ENCODE data around the gene CYP17A1.

The CYP17A1 gene

DNA sequence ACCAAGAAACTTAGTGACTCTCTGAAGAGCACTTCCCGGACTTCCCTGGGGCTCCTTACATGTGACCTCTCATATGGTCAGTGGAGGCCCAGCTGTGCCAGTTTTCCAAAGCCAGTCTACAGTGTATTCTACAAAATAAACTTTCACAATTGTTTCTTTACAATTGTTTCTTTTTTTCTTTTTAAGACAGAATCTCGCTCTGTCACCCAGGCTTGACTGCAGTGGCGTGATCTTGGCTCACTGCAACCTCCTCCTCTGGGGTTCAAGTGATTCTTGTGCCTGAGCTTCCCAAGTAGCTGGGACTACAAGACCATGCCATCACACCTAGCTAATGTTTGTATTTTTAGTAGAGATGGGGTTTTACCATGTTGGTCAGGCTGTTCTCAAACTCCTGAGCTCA is 25.9 kb downstream of the CYP17A1 start:
- no peak for DNase-seq (ENCODE audit: low read depth, low spot score)

DNA sequence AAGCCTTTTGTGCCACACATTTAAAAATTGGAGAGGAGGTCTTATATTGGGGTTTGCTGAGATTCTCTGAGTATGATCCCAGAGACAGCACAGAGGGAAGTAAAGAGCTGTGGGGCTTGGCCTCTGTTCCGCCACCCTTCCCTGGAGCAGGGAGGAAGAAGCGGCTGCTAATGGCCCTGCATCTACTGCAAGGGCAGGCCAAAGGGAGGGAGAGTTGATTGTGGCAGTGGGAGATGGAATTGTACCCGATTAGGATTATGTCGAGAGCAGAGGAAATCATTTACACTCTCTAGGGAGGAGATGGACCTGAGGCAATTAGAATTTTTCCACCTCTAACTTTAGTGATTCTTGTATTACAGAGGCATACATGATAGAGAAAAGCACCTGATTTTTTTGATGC is 28.8 kb downstream of the CYP17A1 start:
- DNase-seq (ENCODE audit: low read depth, low spot score) = no peak

DNA sequence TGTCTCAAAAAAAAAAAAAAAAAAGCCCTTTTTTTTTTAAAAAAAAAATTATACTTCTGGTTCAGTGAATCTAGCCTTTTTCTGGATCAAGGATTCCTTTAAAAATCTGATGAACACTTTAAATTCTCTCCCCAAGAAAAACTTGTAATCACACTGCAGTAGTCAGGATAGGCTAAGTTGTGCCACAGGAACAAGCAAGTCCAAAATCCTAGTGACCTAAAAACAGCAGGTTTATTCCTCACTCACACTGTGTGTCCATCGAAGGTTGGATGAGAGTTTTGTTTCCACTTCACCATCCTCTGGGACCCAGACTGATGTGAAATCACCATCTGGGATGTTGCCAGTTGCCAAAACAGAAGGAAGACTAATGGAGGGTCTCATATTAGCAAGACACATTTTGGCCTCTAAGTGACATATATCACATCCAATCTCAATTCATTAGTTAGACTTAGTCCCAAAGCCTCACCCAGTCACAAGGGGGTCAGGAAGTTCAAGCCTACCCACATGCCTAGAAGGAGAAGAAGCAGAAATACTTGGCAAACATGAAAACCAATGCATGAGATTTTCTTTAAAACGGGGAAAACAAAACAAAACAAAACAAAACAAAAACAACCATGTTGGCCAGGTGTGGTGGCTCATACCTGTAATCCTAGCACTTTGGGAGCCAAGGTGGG is 32.7 kb downstream of the CYP17A1 start:
- DNase-seq (ENCODE audit: low read depth, low spot score) = no peak

DNA sequence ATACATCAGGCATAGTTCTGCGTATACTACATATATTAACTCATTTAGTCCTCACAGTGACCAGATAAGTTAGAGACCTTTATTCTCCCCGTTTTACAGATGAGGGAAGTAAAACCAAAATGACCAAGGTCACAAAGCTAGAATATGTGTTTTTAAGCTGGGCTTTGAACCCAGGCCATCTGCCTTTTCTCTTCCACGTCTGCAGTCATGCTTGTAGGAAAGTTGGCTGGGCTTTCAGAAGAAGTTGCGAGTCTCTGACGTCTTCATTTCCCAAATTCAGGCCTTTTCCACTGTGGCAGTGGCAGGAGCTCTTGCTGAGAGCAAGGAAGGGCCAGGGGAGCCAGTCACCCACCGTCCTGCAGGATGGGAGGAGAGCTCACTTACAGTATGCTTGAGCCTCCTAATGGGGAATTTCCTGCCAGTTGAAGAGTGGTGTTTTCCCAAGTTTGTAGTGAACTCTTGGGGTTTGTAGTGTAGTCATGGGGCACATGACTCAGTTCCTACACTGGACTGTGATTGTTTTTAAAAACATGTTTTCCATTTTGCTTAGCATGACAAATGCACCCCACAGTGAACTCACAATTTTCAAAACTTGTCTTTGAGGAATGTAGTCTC is 34.2 kb downstream of the CYP17A1 start:
- DNase-seq (ENCODE audit: low read depth, low spot score) = no peak

DNA sequence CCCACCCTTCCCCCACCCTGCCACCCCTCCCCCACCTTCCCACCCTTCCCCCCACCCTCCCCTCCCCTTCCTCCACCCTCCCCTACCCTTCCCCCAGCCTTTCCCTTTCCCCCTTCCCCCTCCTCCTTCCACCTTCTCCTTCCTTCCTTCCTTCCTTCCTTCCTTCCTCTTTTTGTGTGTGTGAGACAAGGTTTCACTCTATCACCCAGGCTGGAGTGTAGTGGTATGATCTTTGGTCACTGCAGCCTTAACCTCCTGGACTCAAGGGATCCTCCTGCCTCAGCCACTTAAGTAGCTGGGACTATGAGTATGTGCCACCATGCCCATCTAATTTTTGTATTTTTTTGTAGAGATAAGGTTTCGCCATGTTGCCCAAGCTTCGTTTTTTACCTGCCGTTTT is 35.2 kb downstream of the CYP17A1 start:
- no peak for DNase-seq (ENCODE audit: low read depth, low spot score)

DNA sequence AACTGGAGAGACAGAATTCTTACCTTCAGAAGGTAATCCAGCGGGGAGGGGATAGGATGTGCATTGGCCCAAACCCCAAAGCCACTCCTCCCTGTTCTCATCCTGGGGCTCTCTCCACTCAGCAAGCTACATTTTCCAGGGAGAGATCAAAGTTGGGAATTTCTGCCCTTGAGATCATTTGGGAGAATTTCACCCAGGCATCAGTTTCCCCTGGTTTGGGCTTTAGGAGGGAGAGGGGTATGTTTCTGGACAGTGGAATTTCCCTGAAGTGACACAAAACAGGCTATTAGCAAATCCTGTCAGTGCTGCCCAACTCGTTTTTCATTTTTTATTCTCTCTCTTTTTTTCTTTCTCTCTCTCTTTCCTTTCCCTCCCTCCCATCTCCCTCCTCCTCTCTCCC is 35.7 kb downstream of the CYP17A1 start:
- peak; percentile 83 for DNase-seq (ENCODE audit: low read depth, low spot score)

DNA sequence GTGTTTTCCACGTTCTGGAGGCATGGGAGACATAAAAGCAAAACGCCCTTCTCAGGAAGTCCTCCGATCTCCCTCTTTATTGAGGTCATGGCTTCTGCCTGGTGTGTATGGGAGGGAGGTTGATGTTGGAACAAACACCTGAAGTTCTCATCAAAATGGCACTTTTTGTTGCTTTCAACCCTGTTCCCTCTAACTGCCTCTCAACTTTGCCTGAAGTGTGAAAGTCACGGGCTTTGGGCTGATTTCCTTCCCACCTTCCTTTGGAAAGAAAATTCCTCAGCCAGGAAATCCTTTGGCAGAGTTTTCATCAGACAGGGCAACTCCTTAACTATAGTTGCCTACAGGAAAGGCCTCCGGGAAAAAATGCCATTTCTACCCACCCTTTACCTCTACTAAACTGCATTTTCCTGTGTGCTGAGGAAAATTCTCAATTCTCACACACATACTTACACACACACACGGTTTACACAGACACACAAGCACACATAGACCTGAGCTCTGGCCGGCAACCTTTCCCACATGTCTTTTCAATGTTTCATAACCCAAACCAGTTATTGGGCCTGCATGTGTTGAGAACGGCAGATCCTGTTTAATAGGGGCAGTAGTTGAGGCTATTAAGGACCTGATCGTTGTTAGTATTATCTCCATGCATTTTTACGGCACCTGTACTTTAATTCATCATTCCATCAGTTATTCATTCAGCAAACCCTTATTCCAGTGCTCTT is 36.4 kb downstream of the CYP17A1 start:
- no peak for DNase-seq (ENCODE audit: low read depth, low spot score)

DNA sequence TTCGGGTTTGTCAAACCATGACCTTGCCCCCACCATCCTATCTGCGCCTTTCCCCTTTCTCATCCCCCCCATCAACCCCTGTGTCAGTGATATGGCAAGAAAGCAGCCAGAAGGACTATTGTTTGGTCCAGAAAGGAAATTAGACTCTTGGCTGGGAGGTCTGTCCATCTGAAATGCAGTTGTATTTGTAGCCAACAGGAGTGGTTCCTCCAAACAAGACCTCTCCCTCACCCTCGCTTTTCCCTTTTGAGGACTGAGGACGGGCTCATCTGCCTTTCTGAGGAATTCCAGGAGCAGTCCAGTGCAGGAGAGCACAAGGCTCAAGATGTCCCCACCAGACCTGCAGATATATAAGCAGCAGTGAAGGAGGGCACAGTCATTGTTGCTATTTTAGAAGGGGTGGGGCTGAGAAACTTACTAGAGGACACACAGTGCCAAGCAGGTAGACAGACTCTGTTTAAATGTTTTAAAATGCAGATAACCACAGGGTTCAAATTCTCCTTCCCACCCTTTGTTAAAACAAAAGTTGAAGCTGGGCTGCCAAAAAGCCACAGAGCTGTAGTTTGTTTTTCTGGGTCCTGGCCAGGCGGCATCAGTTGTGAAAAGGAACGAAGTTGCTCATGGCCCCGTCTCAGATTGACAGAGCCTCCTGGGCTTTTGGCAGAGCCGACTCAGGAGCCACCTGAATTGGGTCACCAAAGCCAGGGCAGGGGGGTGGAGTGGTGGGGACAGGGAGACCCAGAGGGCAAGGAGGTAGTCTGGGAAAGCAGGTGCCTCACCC is 37.3 kb downstream of the CYP17A1 start:
- no peak for DNase-seq (ENCODE audit: low read depth, low spot score)

DNA sequence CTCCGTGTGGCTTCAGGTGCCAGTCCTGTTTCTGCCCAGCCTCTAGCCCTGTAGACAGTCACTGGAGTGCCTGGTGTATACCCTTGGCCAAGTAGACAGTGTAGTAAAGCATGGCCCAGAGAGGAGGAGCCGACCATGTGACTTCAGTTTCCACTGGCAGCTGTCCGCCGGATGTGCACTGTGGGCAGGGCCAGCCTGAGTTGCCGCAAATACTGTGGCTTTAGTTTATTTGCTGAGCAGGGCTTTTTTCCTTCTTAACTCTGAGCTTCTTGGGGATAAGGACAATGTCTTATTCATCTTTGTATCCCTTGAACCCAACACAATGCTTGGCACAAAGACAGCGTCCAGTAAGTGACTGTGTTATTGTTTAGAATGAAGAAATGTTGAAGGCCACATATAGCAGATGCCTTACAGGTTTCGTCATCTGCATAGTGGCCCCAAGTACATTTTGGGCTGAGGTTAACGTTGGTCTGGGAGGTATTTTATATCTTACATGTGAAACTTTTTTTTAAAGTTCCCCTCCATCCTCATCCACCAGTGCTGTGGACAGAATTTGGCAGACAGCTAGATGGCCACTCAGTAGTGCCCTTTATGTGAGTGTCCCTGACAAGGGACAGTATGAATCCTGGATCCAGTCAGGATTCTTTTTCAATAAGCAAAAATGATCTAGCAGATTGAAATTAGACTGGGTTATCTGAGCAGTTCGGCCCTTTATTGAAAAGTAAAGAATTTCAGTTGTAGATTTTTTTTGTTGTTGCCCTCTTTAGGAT is 40.6 kb downstream of the CYP17A1 start:
- no peak for DNase-seq (ENCODE audit: low read depth, low spot score)

DNA sequence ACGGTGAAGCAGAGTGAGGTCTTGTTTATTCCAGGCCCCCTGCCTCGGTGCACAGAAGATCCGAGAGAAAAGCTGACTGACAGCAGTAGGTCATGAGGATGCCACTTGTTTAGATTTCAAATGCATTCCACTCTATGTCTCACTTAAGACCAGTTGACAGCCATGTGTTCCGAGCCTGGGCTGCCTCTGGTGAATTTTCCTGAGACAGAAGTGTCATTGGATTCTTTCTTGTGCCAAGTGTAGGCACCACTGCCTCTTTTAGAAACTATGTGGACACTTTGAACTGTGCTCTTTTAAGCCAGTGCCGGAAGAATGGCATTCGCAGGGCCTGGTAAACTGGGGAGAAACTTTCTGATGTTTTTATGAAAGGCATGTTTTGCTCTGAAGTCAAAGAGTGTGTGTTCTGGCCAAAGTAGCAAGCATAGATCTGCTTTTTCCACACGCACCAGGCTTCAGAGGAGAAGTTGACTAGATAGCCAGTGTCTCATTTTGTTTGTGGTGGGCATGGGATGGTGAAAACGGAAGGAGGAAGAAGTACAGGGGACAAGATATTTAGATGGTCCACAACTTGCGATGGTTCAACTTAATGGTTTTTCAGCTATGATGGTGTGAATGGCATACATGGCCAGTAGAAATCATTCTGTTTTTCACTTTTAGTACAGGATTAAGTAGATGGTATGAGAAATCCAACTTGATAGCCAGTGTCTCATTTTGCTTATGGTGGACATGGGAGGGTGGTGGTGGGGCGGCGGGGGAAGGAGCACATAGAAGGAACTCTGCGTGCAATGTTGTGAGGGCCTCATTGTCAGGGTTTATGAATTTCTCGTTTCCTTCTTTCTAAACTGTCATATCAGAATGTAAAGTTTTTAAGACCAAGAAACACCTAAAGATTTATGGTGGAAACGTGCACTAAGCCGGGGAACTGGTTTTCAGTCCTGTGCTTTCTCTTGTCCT is 41.5 kb downstream of the CYP17A1 start:
- no peak for DNase-seq (ENCODE audit: low read depth, low spot score)

DNA sequence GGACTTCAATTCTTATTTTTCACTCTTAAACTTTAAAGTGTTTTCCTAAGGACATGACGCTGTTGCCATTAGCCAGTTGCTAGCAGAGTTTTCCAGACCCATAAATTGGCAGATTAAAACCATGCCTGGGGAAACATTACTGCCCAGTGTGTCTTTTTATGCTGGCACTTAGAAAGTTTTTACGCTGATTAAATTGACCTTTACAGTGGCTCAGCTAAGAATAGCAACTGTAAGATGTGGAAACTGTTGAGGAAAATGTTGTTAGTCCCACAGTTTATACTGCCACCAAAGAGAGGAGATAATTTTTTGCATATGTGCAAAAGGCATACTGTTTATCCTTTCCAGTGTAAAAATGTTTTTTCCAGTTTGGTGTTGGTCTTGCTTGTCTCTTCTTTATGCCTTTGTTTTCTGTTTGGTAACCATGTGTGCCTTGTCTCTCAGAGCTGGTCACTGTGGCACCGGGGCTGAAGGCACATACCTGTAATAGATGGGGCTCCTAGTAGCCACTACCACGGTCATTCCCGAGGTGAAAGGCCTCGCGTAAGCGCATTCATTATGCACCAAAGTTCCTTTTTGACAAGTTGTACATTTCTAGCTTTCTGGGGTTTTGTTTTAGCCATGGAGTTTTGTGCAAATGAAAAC is 45.3 kb downstream of the CYP17A1 start:
- no peak for DNase-seq (ENCODE audit: low read depth, low spot score)

DNA sequence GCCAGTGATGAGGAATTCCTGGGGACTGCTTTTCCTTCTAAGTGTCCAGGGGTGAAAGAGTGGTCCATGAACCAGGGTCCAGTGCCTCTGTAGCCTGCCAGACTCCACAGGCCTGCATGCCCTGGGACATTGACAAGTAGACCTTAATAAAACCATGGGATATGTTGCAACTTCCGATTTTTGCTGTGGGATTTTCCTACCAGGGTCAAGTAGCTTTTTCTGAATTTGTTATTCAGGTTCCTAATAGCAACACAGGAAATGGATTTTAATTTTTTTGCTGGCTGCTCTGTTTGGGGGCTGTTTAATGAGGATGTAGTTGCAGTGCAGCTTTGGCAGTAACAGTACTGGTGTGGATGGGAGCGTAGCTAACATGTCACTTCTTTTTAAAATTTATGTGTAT is 51.4 kb downstream of the CYP17A1 start:
- no peak for DNase-seq (ENCODE audit: low read depth, low spot score)

DNA sequence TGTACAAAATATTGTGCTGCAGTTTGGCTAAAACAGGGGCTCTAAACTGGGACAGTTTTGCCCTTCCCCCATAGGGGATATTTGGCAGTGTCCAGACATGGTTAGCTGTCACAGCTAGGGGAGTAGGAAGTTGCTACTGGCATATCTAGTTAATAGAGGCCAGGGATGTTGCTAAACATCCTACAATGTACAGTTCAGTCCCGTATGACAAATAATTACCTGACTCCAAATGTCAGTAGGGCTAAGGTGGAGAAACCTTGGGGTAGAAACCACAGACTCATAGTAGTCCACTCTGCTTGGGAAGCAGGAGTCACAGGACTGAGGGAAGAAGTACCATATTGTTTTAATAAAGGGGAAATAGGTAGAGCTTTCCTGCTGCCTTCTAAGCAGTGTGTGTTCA is 53.6 kb downstream of the CYP17A1 start:
- no peak for DNase-seq (ENCODE audit: low read depth, low spot score)

DNA sequence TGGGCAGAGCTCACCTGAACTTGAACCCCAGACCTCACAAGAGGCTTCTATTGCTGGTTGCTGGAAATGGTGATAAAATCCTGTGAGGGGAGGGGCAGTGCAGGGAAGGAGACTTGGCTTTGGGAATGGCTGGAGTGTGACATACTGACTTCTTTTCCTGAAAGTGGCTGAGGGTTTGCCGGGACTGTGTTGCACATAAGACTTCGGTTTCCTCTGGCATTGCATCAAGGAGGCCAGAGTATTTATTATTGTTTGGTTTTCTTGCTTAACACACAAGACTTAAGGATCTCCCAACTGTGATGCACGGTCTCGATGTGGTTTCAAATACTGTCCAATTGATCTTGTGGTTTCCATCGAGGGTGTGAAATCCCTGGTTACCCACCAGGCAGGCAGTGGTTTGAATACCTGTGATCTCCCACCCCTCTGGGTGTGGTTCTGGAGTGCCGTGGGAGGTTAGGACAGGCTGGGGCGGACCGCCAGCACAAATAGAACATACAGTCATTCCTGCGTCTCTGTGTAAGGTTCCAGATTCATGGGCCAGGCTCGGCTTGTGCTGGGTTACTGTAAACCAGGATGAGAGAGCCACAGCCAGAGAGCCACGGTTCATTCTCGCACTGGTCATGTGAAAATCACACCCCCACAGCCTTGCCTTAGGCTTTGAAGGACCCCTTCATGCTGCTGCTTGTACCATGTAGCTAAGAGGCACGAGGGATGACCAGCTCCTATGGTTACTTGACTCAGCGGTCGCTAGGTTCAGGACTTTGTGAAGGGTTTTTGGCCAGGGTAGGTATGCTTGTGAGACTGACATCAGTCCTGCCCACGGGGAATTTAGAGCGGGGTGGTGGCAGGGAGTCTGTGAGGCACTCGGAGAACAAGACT is 54.3 kb downstream of the CYP17A1 start:
- DNase-seq (ENCODE audit: low read depth, low spot score) = no peak

DNA sequence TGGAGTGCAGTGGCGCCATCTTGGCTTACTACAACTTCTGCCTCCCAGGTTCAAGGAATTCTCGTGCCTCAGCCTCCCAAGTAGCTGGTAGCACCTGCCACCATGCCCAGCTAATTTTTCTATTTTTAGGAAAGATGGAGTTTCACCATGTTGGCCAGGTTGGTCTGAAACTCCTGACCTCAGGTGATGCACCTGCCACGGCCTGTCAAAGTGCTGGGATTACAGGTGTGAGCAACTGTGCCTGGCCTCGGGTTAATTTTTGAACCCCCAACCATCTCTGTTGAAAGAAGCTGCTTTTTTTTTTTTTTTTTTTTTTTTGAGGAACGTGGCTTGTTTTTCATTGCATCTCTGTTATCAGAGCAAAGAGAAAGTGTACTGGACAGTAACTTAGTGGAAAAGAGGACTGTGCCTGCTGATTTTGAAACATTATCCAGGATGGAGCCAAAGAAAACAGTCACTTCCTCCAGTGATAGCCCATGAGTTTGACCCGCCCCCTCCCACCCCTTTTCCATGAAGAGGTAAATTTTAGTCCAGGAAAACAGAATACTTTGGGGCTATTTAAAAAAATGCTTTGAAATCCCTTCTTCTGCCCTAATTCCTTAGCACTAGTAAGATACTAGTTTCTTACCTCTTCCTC is 55.2 kb downstream of the CYP17A1 start:
- no peak for DNase-seq (ENCODE audit: low read depth, low spot score)

DNA sequence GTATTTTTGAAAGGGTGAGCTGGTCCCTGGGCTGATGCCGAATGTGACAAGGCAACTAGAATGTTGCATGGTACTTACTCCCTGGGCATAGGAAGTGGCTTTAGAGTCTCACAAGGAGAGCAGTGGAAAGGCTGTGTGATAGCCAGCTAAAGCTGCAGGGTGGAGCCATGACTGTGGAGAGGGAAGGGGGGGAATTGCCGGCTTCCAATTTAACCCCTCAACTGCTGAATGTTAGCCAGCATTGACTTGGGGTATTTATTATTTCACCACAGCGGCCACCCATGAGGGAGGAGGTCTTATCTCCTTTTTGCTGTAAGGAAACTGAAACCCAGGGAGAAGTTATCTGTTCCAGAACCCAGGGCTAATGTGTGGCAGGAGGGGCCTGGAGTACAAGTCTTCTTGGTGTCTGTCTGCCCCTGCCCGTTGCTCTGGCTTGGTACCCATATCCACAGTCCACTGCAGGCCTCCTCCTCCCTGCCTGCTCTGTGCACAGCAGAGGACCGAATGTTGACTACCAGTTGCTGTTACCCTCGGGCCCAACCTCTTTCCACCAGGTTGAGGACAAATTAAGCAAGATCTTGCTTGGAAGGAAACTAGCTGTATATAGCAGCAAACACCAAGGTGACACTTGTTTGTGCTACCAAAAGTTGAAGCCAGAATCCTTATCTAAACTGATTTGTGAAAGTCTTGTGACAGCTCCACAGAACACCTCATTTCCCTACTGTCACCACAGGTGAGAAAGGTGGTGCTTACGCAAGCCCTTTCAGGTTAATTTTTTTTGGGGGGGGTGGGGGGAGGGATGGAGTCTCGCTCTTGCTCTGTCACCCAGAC is 55.9 kb downstream of the CYP17A1 start:
- peak; percentile 53 for DNase-seq (ENCODE audit: low read depth, low spot score)

All from ELF-1 (cell line).